ENCODE data around the gene CXXC5. TPM values are rescaled to one million over a fixed set of nuclear protein-coding genes. Genes with fewer than 3 reads are reported as not detected.
A peak's percentile ranks its signal among the peaks of the same experiment; 100 is the strongest.

CXXC5 gene
- total and polyA plus RNA-seq, 9 of the 15 experiments (the other 6 are each of a cell fraction or from before 2014, with no cell fraction given): 1.9 to 123 (median 45.8) TPM

GRCh38 chr5:139660923-139661814, 13.0 kb downstream of the CXXC5 start (continued):
- TF ChIP-seq ZMIZ1 (IDR thresholded peaks at IDR 0.05; ENCODE audit: low read depth in 2 of 2, low read length in 2 of 2) (peak in 1 of 2 experiments; percentile 25; a peak in 1 of 4 replicates), NR2C1 (IDR thresholded peaks at IDR 0.05) (no peak), NR2C1 (tag; IDR thresholded peaks at IDR 0.05) (peak; percentile 49; the same call in 1 of the 2 replicates), EP400 (IDR thresholded peaks at IDR 0.05) (peak; percentile 82; the same call in 1 of the 2 replicates), PYGO2 (tag; IDR thresholded peaks at IDR 0.05) (no peak), MCM3 (IDR thresholded peaks at IDR 0.05) (no peak), SRSF7 (optimal IDR thresholded peaks at IDR 0.05; ENCODE audit: low read depth, low read length) (no peak), GATAD2B (IDR thresholded peaks at IDR 0.05; ENCODE audit: borderline replicate concordance) (peak; percentile 77), POU5F1 (IDR thresholded peaks at IDR 0.05; ENCODE audit: borderline replicate concordance, low read depth, low read length, partially characterized antibody) (no peak), KAT8 (IDR thresholded peaks at IDR 0.05; ENCODE audit: low read depth) (no peak), PHTF2 (CRISPR knock-in tag; IDR thresholded peaks at IDR 0.05) (no peak), KDM1A (IDR thresholded peaks at IDR 0.05) (peak in 1 of 2 experiments; percentile 85; a peak in 2 of 4 replicates), ZNF76 (CRISPR knock-in tag; IDR thresholded peaks at IDR 0.05; ENCODE audit: borderline replicate concordance) (no peak), ETV5 (CRISPR knock-in tag; IDR thresholded peaks at IDR 0.05; ENCODE audit: low read depth) (no peak; the same call in 1 of the 2 replicates), NELFE (IDR thresholded peaks at IDR 0.05; ENCODE audit: insufficient read depth, insufficient read length) (no peak), NR2F6 (CRISPR knock-in tag; IDR thresholded peaks at IDR 0.05) (no peak), SAFB (IDR thresholded peaks at IDR 0.05; ENCODE audit: borderline replicate concordance, low read depth, low read length) (no peak), JUNB (CRISPR knock-in tag; conservative IDR thresholded peaks at IDR 0.05) (peak; percentile 57; the same call in 1 of the 2 replicates), CBFB (CRISPR knock-in tag; IDR thresholded peaks at IDR 0.05) (no peak; the same call in 1 of the 2 replicates), DNMT1 (IDR thresholded peaks at IDR 0.05) (no peak), TCF7L2 (IDR thresholded peaks at IDR 0.05; ENCODE audit: low read depth, low read length) (no peak), RAD51 (IDR thresholded peaks at IDR 0.05; ENCODE audit: borderline replicate concordance, low read depth) (no peak), CAMTA2 (CRISPR knock-in tag; conservative IDR thresholded peaks at IDR 0.05) (no peak), ZBED1 (IDR thresholded peaks at IDR 0.05) (no peak; the same call in 1 of the 2 replicates), GTF2B (IDR thresholded peaks at IDR 0.05; ENCODE audit: extremely low read depth, insufficient read length) (no peak), XRCC5 (IDR thresholded peaks at IDR 0.05; ENCODE audit: low read depth, low read length) (no peak), ZZZ3 (IDR thresholded peaks at IDR 0.05) (no peak), ZNF316 (IDR thresholded peaks at IDR 0.05) (peak; percentile 67)

Data from K562 (cell line).